NCI-H82 treated with DMSO at 0.1 percent for 48 hours (cell line): ENCODE data around the gene POPDC3.
"Not testable (repeated sequence)": the region's sequence is repeated elsewhere in the genome, so short reads cannot be mapped to it uniquely, and the experiment has no call there.

ENCODE experiments used
- DNase-seq: peaks from one replicate; lab custom pipeline; 2025; ENCODE audit not compliant: unreplicated experiment; lab: John Stamatoyannopoulos, UW

The POPDC3 gene

GRCh38 chr6:105196076-105196475 is 16.3 kb upstream of the POPDC3 start:
- no peak for DNase-seq

GRCh38 chr6:105194591-105194990 is 14.8 kb upstream of the POPDC3 start:
- no peak for DNase-seq

- DNase-seq = no peak
Measured at GRCh38 chr6:105194106-105194505, 14.3 kb upstream of the POPDC3 start.

- no peak for DNase-seq
Measured at GRCh38 chr6:105193647-105194046, 13.8 kb upstream of the POPDC3 start.

- DNase-seq = no peak
Measured at GRCh38 chr6:105192707-105193465, 13.1 kb upstream of the POPDC3 start.

GRCh38 chr6:105191351-105191750 is 11.5 kb upstream of the POPDC3 start:
- no peak for DNase-seq

- DNase-seq = no peak
Measured at GRCh38 chr6:105189026-105189820, 9.4 kb upstream of the POPDC3 start.

- DNase-seq = no peak
Measured at GRCh38 chr6:105188251-105188650, 8.4 kb upstream of the POPDC3 start.

GRCh38 chr6:105186576-105186975 is 6.8 kb upstream of the POPDC3 start:
- no peak for DNase-seq

GRCh38 chr6:105184921-105185320 is 5.1 kb upstream of the POPDC3 start:
- no peak for DNase-seq

GRCh38 chr6:105181981-105182515 is 2.2 kb upstream of the POPDC3 start:
- no peak for DNase-seq

GRCh38 chr6:105178636-105179035 is 1.2 kb downstream of the POPDC3 start:
- no peak for DNase-seq

GRCh38 chr6:105178110-105178509 is 1.7 kb downstream of the POPDC3 start:
- DNase-seq = no peak

- no peak for DNase-seq
Measured at GRCh38 chr6:105177556-105177955, 2.3 kb downstream of the POPDC3 start.

- DNase-seq = no peak
Measured at GRCh38 chr6:105174512-105174911, 5.3 kb downstream of the POPDC3 start.

- not testable (repeated sequence) for DNase-seq
Measured at GRCh38 chr6:105172515-105172914, 7.3 kb downstream of the POPDC3 start.

GRCh38 chr6:105170059-105170458 is 9.8 kb downstream of the POPDC3 start:
- DNase-seq = no peak

GRCh38 chr6:105167914-105168313 is 11.9 kb downstream of the POPDC3 start:
- DNase-seq = no peak

- DNase-seq = no peak
Measured at GRCh38 chr6:105164418-105164817, 15.4 kb downstream of the POPDC3 start.

- no peak for DNase-seq
Measured at GRCh38 chr6:105163183-105163582, 16.6 kb downstream of the POPDC3 start.

- no peak for DNase-seq
Measured at GRCh38 chr6:105162377-105162776, 17.4 kb downstream of the POPDC3 start.

GRCh38 chr6:105161421-105161820 is 18.4 kb downstream of the POPDC3 start:
- no peak for DNase-seq
